K562 (cell line): ENCODE results near the gene ZNF891. TPM values are rescaled to one million over a fixed set of nuclear protein-coding genes. Genes with fewer than 3 reads are reported as not detected.

Experiments used
- CCAR2 ChIP-seq: fragments of 200-400 bp; formaldehyde crosslinking; IDR thresholded peaks from 2 replicates; pipeline ENCODE4 v1.6.1; 2017; ENCODE audit warnings: mild to moderate bottlenecking, low read depth, low read length
- CSDE1 ChIP-seq, 2 experiments: fragments of 450-650 bp; IDR thresholded peaks; 2 replicates each; pipeline ENCODE4 v1.6.1; 2016; ENCODE audit warnings: mild to moderate bottlenecking in 1 of 2
- EZH2 ChIP-seq: IDR thresholded peaks from 2 replicates; pipeline ENCODE4 v1.6.1; 2012; ENCODE audit warnings: low read depth, mild to moderate bottlenecking, inconsistent platforms, low read length, borderline replicate concordance
- FOXK2 ChIP-seq, 2 experiments: fragments of 450-650 bp; IDR thresholded peaks in 1 of 2; conservative IDR thresholded peaks in 1 of 2; 2 replicates each; pipeline ENCODE4 v1.6.1; 2016; ENCODE audit warnings: low read depth in 2 of 2, mild to moderate bottlenecking in 1 of 2
- KDM5B ChIP-seq: fragments of 200-600 bp; sonication (generic); IDR thresholded peaks from 2 replicates; pipeline ENCODE4 v1.6.1; 2012; ENCODE audit warnings: low read depth, mild to moderate bottlenecking, moderate library complexity, low read length, control low read depth, inconsistent platforms; ENCODE audit not compliant: insufficient replicate concordance
- NFXL1 ChIP-seq: fragments of 450-650 bp; formaldehyde crosslinking; IDR thresholded peaks from 2 replicates; pipeline ENCODE4 v1.4.0; 2021; ENCODE audit warnings: mild to moderate bottlenecking
- POLR3A ChIP-seq: IDR thresholded peaks from 2 replicates; pipeline ENCODE4 v1.6.1; 2011; ENCODE audit warnings: borderline replicate concordance, mild to moderate bottlenecking, moderate library complexity; ENCODE audit not compliant: insufficient read length, insufficient read depth; ENCODE audit errors: extremely low read depth
- RBM14 ChIP-seq: fragments of 200-400 bp; formaldehyde crosslinking; IDR thresholded peaks from 2 replicates; pipeline ENCODE4 v1.6.1; 2018; ENCODE audit warnings: low read depth, mild to moderate bottlenecking, low read length, moderate library complexity, borderline replicate concordance; ENCODE audit not compliant: insufficient read depth
- RBM15 ChIP-seq: fragments of 200-400 bp; formaldehyde crosslinking; IDR thresholded peaks from 2 replicates; pipeline ENCODE4 v1.6.1; 2018; ENCODE audit warnings: mild to moderate bottlenecking, low read length, moderate library complexity; ENCODE audit not compliant: insufficient read depth
- RFX1 ChIP-seq: fragments of 450-650 bp; IDR thresholded peaks from 2 replicates; pipeline ENCODE4 v1.6.1; 2016; ENCODE audit warnings: mild to moderate bottlenecking, moderate library complexity
- RFX7 ChIP-seq: fragments of 250-450 bp; sonication (Bioruptor Pico); IDR thresholded peaks from 2 replicates; pipeline ENCODE4 v1.5.1; 2021; ENCODE audit warnings: mild to moderate bottlenecking
- TRIM24 ChIP-seq, 2 experiments: fragments of 450-650 bp; IDR thresholded peaks; 2 replicates each; pipeline ENCODE4 v1.6.1; 2016
- ZNF316 ChIP-seq: fragments of 450-650 bp; IDR thresholded peaks from 2 replicates; pipeline ENCODE4 v1.6.1; 2016
- polyA plus RNA-seq, 8 experiments: library from polyadenylated mRNA; depleted of rRNA in 4 of 8; stranded (reverse) in 5 of 8; unstranded in 3 of 8; fragments of >200 nt; fragmentation: Nextera tagmentation in 2 of 8; fragmentation: Illumina TruSeq in 1 of 8; extraction: Ambion mirVana in 2 of 8; extraction: Trizol in 1 of 8; gene quantifications; 2 replicates each; pipeline versions ENCODE4 v1.2.1 to v1.2.3, GENCODE V29; 2011 to 2014; ENCODE audit warnings: inconsistent platforms in 1 of 8, missing spikeins in 1 of 8
- total RNA-seq, 7 experiments: library from RNA; depleted of rRNA in 6 of 7; stranded (reverse); fragments of >200 nt in 6 of 7; fragmentation: Illumina TruSeq in 2 of 7; extraction: Trizol in 2 of 7; gene quantifications; 2 replicates each; pipeline versions ENCODE4 v1.2.1 to v1.2.3, GENCODE V29; 2011 to 2021; ENCODE audit warnings: low replicate concordance in 1 of 7
- TF ChIP-seq, protein P1 (sequence below): fragments of 250-450 bp; sonication (Bioruptor Pico); IDR thresholded peaks from 2 replicates; pipeline ENCODE4 v1.4.0; 2020; ENCODE audit warnings: mild to moderate bottlenecking, moderate library complexity, borderline replicate concordance
- TF ChIP-seq, protein P2 (sequence below): fragments of 250-450 bp; sonication (Bioruptor Pico); IDR thresholded peaks from 2 replicates; pipeline ENCODE4 v1.9.0; 2021; ENCODE audit warnings: mild to moderate bottlenecking
- TF ChIP-seq, protein P3 (sequence below): sonication (generic); formaldehyde crosslinking; IDR thresholded peaks from 2 replicates; pipeline ENCODE4 v1.9.0; 2022; ENCODE audit warnings: mild to moderate bottlenecking, missing genetic modification reagents
- TF ChIP-seq, protein P4 (sequence below): fragments of 250-450 bp; sonication (Bioruptor Pico); IDR thresholded peaks from 2 replicates; pipeline ENCODE4 v1.8.0; 2021; ENCODE audit warnings: mild to moderate bottlenecking, moderate library complexity
- TF ChIP-seq, protein P5 (sequence below): sonication (generic); formaldehyde crosslinking; IDR thresholded peaks from 2 replicates; pipeline ENCODE4 v1.8.0; 2022; ENCODE audit warnings: missing genetic modification reagents, mild to moderate bottlenecking, borderline replicate concordance
- TF ChIP-seq, protein P6 (sequence below): fragments of 450-650 bp; formaldehyde crosslinking; IDR thresholded peaks from 2 replicates; pipeline ENCODE4 v1.4.0; 2022; ENCODE audit warnings: mild to moderate bottlenecking, moderate library complexity

ZNF891 gene
- total and polyA plus RNA-seq, 9 of the 15 experiments (the other 6 are each of a cell fraction or from before 2014, with no cell fraction given), result 0.41 to 2.0 (median 1.3) TPM

DNA sequence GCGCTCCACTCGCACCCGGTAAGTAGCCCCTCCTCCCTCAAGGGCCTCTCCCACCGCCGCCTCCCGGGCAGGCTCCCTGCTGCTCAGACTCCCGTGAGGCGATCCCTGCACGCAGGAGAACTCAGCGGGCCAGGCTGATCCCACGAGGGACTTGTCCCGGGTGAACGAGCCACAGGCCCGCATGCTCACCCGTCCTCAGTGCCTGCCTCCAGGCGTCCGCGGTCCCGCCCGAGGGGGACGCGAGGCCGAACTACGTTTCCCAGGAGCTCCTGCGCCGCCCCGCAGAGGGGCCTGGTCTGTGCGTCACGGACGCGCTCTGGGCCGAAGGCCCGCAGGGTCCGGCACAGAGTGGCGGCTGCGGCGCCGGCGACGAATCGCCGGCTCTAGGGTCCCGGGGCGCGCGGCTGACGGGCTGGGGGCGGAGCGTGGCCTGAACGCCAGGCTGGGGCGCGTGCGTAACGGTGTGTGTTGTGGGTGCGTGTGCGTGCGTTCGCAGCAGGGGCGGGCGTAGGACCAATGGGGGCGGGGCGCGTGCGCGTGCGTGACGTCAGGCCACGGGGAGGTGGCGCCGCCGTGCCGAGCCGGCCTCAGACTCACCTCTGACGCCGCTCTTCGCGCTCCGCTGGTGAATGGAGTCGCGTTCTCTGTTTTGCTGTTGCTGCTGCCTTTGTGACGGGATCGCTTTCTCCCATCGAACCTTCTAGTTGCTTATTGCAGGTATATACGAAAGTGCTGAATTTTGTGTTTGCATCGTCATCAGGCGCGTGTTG is at the start of gene ZNF891, which contains the start of gene ZNF10 (continued):
- TF ChIP-seq, protein P1, sequence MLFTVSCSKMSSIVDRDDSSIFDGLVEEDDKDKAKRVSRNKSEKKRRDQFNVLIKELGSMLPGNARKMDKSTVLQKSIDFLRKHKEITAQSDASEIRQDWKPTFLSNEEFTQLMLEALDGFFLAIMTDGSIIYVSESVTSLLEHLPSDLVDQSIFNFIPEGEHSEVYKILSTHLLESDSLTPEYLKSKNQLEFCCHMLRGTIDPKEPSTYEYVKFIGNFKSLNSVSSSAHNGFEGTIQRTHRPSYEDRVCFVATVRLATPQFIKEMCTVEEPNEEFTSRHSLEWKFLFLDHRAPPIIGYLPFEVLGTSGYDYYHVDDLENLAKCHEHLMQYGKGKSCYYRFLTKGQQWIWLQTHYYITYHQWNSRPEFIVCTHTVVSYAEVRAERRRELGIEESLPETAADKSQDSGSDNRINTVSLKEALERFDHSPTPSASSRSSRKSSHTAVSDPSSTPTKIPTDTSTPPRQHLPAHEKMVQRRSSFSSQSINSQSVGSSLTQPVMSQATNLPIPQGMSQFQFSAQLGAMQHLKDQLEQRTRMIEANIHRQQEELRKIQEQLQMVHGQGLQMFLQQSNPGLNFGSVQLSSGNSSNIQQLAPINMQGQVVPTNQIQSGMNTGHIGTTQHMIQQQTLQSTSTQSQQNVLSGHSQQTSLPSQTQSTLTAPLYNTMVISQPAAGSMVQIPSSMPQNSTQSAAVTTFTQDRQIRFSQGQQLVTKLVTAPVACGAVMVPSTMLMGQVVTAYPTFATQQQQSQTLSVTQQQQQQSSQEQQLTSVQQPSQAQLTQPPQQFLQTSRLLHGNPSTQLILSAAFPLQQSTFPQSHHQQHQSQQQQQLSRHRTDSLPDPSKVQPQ (CRISPR knock-in tag), result no peak; the same call in 1 of the 2 replicates
- TF ChIP-seq NFXL1 (CRISPR knock-in tag) (no peak), RFX1 (no peak), RFX7 (CRISPR knock-in tag) (no peak), RBM15 (no peak), KDM5B (peak; percentile 98), TRIM24 (IDR thresholded peaks at IDR 0.05) (no peak; a peak in 1 of 4 replicates), ZNF316 (peak; percentile 36; the same call in 1 of the 2 replicates), RBM14 (no peak), CCAR2 (no peak), EZH2 (no peak), CSDE1 (IDR thresholded peaks at IDR 0.05) (no peak; a peak in 1 of 4 replicates), POLR3A (no peak), FOXK2 (conservative IDR thresholded peaks at IDR 0.05 in 1 of 2, IDR thresholded peaks at IDR 0.05 in 1 of 2; ENCODE audit: low read depth in 2 of 2) (peak in 1 of 2 experiments; percentile 30; a peak in 1 of 4 replicates)
- TF ChIP-seq, protein P2, sequence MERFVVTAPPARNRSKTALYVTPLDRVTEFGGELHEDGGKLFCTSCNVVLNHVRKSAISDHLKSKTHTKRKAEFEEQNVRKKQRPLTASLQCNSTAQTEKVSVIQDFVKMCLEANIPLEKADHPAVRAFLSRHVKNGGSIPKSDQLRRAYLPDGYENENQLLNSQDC (CRISPR knock-in tag), result no peak
- TF ChIP-seq, protein P3, sequence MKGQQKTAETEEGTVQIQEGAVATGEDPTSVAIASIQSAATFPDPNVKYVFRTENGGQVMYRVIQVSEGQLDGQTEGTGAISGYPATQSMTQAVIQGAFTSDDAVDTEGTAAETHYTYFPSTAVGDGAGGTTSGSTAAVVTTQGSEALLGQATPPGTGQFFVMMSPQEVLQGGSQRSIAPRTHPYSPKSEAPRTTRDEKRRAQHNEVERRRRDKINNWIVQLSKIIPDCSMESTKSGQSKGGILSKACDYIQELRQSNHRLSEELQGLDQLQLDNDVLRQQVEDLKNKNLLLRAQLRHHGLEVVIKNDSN (CRISPR knock-in tag), result peak; percentile 73
- TF ChIP-seq, protein P4, sequence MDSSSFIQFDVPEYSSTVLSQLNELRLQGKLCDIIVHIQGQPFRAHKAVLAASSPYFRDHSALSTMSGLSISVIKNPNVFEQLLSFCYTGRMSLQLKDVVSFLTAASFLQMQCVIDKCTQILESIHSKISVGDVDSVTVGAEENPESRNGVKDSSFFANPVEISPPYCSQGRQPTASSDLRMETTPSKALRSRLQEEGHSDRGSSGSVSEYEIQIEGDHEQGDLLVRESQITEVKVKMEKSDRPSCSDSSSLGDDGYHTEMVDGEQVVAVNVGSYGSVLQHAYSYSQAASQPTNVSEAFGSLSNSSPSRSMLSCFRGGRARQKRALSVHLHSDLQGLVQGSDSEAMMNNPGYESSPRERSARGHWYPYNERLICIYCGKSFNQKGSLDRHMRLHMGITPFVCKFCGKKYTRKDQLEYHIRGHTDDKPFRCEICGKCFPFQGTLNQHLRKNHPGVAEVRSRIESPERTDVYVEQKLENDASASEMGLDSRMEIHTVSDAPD (CRISPR knock-in tag), result no peak
- TF ChIP-seq, protein P5, sequence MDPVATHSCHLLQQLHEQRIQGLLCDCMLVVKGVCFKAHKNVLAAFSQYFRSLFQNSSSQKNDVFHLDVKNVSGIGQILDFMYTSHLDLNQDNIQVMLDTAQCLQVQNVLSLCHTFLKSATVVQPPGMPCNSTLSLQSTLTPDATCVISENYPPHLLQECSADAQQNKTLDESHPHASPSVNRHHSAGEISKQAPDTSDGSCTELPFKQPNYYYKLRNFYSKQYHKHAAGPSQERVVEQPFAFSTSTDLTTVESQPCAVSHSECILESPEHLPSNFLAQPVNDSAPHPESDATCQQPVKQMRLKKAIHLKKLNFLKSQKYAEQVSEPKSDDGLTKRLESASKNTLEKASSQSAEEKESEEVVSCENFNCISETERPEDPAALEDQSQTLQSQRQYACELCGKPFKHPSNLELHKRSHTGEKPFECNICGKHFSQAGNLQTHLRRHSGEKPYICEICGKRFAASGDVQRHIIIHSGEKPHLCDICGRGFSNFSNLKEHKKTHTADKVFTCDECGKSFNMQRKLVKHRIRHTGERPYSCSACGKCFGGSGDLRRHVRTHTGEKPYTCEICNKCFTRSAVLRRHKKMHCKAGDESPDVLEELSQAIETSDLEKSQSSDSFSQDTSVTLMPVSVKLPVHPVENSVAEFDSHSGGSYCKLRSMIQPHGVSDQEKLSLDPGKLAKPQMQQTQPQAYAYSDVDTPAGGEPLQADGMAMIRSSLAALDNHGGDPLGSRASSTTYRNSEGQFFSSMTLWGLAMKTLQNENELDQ, result no peak
- TF ChIP-seq, protein P6, sequence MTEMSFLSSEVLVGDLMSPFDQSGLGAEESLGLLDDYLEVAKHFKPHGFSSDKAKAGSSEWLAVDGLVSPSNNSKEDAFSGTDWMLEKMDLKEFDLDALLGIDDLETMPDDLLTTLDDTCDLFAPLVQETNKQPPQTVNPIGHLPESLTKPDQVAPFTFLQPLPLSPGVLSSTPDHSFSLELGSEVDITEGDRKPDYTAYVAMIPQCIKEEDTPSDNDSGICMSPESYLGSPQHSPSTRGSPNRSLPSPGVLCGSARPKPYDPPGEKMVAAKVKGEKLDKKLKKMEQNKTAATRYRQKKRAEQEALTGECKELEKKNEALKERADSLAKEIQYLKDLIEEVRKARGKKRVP (CRISPR knock-in tag), result no peak
